ENCODE data around the gene GRID1.
"Not testable (repeated sequence)": the region's sequence is repeated elsewhere in the genome, so short reads cannot be mapped to it uniquely, and the experiment has no call there.

Gene GRID1

DNA sequence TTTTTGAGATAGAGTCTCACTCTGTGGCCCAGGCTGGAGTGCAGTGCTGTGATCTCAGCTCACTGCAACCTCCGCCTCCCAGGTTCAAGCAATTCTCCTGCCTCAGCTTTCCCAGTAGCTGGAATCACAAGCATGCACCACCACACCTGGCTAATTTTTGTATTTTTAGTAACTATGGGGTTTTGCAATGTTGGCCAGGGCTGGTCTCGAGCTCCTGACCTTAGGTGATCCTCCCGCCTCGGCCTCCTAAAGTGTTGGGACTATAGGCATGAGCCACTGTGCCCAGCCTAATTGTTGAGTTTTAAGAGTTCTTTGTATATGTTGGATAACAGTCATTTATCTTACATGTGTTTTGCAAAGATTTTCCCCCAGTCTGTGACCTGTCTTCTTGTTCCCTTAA, 667.5 kb downstream of the GRID1 start:
- peaks cover 13% of the 10 kb centered on the region for H3K27me3 Mint-ChIP-seq
- not testable (repeated sequence) for ATAC-seq, H3K36me3 Mint-ChIP-seq, H3K4me3 Mint-ChIP-seq, H3K9me3 Mint-ChIP-seq, H3K4me1 Mint-ChIP-seq, H3K27ac Mint-ChIP-seq

DNA sequence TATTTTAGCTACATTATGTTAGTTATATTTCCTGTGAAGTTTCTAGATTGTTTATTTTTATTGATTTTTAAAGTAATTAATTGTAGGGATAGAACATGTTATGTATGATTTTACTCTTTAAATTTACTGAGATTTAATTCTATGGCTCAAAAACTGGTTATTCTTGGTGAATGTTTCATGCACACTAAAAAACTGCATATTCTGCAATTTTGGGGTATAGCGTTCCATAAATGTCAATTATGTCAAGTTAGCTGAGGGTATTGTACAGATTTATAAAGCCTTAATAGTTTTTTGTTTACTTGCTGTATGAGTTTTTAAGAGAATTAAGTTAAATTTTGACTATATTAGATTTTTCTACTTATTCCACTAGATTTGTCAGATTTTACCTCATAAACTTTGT, 669.7 kb downstream of the GRID1 start:
- Mint-ChIP-seq H3K27ac (no peak overlapping the region), H3K4me3 (no peak overlapping the region), H3K27me3 (no peaks in the 10 kb centered on the region), H3K4me1 (no peaks in the 10 kb centered on the region), H3K9me3 (peaks cover 6% of the 10 kb centered on the region), H3K36me3 (no peaks in the 10 kb centered on the region)
- no peak for ATAC-seq

DNA sequence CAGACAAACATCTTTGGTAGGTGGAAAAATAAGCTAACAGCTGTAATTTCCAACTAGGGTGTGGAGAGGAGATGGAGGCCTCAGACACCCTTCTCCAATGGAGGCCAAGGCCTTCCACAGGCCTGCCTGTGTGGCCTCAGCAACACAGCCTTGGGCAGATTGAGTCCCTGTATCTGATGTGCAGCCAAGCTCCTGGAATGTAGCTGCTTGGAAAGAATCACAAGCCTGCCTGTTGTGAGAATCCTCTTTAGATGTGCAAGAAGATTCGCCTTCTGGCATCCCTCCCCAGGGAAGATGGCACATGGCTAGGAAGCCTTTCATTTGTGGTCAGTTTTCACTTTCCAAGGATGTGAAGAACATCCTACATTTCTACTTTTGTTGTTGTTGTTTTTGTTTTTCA, 684.0 kb downstream of the GRID1 start:
- no peak overlapping the region for H3K4me3 Mint-ChIP-seq
- peaks cover 24% of the 10 kb centered on the region for H3K27me3 Mint-ChIP-seq
- no peaks in the 10 kb centered on the region for H3K36me3 Mint-ChIP-seq
- ATAC-seq: no peak
- H3K9me3 Mint-ChIP-seq: no peaks in the 10 kb centered on the region
- H3K4me1 Mint-ChIP-seq: no peaks in the 10 kb centered on the region
- no peak overlapping the region for H3K27ac Mint-ChIP-seq

DNA sequence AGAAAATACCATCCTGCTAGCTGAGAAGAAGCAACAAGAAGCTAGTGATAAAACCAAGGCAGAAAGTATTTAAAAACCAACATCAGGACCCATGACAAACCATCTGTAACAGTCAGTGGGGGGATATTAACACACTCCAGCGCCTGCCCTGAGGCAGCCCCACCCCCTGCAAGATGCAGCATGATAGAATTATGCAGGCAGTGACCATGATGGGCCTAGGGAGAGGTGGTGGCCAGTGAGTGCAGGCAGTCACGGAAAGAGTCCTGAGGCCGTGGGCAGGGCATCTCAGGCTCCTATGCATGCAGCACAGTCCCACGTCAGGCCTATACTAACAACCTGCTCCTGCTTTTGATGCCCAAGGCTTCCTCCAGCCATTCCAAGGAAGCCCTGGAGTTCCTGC, 686.9 kb downstream of the GRID1 start:
- peaks cover 26% of the 10 kb centered on the region for H3K27me3 Mint-ChIP-seq
- no peaks in the 10 kb centered on the region for H3K4me1 Mint-ChIP-seq
- H3K36me3 Mint-ChIP-seq: no peaks in the 10 kb centered on the region
- no peak overlapping the region for H3K4me3 Mint-ChIP-seq
- H3K9me3 Mint-ChIP-seq: no peaks in the 10 kb centered on the region
- ATAC-seq: no peak
- H3K27ac Mint-ChIP-seq: no peak overlapping the region

DNA sequence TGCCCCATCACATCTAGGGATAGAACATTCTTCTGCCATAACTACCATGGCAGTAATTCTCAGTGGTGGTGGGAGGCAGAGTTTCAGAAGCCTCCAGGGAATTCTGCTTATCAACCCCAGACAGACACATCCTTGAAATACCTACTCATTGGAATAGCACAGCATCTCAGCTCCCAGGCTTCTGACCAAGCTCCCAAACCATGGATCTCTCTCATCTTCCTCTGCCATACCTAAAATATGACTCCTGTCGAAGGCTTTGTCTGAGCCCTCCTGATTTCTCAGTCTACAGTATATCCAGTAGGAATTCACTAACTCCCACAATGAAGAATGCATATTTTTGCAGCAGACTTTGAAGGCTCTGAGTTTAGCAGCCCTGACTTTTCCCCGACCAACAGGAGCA, 687.5 kb downstream of the GRID1 start:
- Mint-ChIP-seq H3K27me3 (peaks cover 26% of the 10 kb centered on the region), H3K4me3 (no peak overlapping the region)
- no peak for ATAC-seq

DNA sequence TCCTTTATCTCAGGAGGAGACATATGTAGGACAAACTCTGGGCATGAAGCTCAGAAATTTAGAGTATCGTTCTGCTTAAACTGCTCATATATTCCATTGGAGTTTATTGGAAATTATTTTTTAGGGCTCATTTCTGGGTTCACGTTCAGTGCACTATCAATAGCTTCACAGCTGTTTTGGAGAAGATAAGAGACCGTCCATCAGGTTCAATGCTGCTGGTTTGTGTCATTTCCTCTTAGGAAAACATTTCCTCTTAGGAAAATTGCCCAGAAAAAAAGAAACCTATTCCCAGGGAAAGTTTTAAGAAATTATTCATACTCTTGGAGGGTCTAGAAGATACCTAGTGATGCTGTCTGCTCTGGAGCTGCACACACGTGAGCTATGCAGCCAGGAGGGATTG, 691.7 kb downstream of the GRID1 start:
- H3K4me1 Mint-ChIP-seq: no peaks in the 10 kb centered on the region
- no peaks in the 10 kb centered on the region for H3K36me3 Mint-ChIP-seq
- ATAC-seq: no peak
- peaks cover 10% of the 10 kb centered on the region for H3K27me3 Mint-ChIP-seq
- peaks cover 6% of the 10 kb centered on the region for H3K9me3 Mint-ChIP-seq
- no peak overlapping the region for H3K27ac Mint-ChIP-seq
- no peak overlapping the region for H3K4me3 Mint-ChIP-seq

More for the DNA sequence above, 687.5 kb downstream of the GRID1 start:
- Mint-ChIP-seq H3K4me1 (no peaks in the 10 kb centered on the region), H3K36me3 (no peaks in the 10 kb centered on the region), H3K9me3 (no peaks in the 10 kb centered on the region), H3K27ac (no peak overlapping the region)

DNA sequence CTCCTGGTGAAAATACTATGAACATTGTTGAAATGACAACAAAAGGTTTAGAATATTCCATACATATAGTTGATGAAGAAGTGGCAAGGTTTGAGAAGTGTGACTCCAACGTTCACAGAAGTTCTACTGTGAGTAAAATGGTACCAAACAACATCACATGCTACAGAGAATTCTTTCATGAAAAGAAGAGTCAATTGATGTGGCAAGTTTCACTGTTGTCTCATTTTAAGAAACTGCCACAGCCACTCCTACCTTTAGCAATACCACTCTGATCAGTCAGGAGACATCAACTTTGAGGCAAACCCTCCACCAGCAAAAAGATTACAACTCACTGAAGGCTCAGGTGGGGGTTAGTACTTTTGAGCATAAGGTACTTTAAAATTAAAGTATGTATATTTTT, 693.3 kb downstream of the GRID1 start:
- no peak overlapping the region for H3K27ac Mint-ChIP-seq
- no peaks in the 10 kb centered on the region for H3K4me1 Mint-ChIP-seq
- ATAC-seq: no peak
- H3K4me3 Mint-ChIP-seq: no peak overlapping the region
- H3K36me3 Mint-ChIP-seq: no peaks in the 10 kb centered on the region
- H3K9me3 Mint-ChIP-seq: peaks cover 6% of the 10 kb centered on the region
- H3K27me3 Mint-ChIP-seq: peaks cover 10% of the 10 kb centered on the region

DNA sequence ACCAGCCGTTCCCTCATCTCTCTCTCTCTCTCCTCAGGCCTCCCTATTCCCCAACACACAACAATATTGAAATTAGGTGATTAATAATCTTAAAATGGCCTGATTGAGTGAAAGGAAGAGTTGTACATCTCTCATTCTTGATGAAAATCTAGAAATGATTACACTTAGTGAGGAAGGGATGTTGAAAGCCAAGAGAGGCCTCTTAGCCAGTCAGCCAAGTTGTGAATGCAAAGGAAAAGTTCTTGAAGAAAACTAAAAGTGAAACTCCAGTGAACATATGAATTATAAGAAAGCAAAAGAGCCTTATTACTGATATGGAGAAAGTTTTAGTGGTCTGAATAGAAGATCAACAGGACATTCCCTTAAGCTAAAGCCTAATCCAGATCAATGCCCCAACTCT, 695.1 kb downstream of the GRID1 start:
- Mint-ChIP-seq H3K4me3 (no peak overlapping the region), H3K4me1 (no peaks in the 10 kb centered on the region), H3K27ac (no peak overlapping the region), H3K27me3 (no peaks in the 10 kb centered on the region), H3K9me3 (peaks cover 6% of the 10 kb centered on the region), H3K36me3 (no peaks in the 10 kb centered on the region)
- ATAC-seq: no peak

DNA sequence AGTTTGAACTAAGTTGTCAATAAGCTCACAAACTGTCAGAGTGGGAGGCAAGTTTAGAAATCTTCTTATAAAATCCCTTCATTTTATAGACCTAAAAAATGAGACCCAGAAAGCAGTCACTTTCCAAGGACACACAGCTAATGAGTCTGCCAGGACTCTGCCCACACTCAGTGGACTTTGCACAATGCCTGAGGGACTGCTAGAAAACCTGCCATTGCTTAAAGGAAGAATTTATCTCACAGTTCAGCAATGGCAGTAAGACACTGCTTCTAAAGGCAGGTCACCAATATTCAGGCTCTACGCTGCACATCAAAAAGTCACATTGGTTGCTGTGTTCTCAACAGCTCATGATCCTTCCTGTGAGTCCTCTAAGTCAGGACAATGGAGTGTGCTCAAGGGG, 698.1 kb downstream of the GRID1 start:
- Mint-ChIP-seq H3K4me3 (no peak overlapping the region), H3K4me1 (no peaks in the 10 kb centered on the region), H3K27ac (no peak overlapping the region), H3K27me3 (no peaks in the 10 kb centered on the region), H3K36me3 (no peaks in the 10 kb centered on the region), H3K9me3 (peaks cover 6% of the 10 kb centered on the region)
- no peak for ATAC-seq

DNA sequence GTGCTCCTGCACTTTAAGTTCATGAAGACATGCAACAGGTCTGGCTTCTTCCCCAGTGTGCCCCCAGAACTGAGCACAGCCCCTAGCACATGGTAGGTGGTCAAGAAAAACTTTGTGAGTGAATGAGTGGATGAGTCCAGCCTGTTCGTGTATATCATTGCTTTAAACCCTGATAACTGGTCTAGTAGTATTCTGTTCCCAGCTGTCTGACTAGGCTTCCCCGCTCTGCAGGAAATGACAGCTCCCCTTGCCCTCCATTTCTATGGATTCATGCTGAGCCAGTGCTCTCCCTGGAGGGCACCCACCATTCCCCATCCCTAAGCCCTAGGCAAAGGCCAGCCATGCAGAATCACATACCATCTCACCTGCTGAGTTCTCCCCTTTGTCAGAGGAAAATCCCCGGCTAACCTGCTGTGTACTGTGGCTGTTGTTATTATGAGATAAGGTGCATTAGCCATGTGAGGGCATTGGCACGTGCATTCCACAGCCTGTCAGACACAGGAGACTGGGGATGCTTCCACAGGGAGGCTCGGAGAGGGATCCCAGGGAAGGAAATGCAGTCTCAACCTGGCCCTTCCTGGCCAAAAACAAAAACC, 698.9 kb downstream of the GRID1 start:
- H3K4me3 Mint-ChIP-seq: no peak overlapping the region
- H3K36me3 Mint-ChIP-seq: no peaks in the 10 kb centered on the region
- no peak for ATAC-seq
- H3K27me3 Mint-ChIP-seq: no peaks in the 10 kb centered on the region
- H3K4me1 Mint-ChIP-seq: no peaks in the 10 kb centered on the region
- H3K27ac Mint-ChIP-seq: no peak overlapping the region
- peaks cover 6% of the 10 kb centered on the region for H3K9me3 Mint-ChIP-seq

DNA sequence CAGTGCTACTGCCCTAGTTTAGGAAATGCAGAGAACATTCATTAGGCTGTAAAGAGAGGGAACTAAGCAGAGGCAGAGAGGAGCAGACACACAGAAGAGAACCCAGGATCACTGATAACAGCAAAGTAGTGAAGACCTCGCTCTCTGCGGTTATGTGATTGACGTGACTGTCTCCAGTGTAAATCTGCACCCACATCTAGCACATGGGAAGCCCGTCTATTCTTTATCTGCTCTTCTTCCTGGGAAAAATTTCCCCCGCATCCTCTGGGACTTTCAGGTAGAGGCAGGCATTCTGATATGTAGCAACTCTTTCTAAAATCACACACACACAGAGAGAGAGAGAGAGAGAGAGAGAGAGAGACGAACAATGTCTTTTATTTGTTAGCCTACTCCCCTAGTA, 699.6 kb downstream of the GRID1 start:
- Mint-ChIP-seq H3K27ac (no peak overlapping the region), H3K4me1 (no peaks in the 10 kb centered on the region)

DNA sequence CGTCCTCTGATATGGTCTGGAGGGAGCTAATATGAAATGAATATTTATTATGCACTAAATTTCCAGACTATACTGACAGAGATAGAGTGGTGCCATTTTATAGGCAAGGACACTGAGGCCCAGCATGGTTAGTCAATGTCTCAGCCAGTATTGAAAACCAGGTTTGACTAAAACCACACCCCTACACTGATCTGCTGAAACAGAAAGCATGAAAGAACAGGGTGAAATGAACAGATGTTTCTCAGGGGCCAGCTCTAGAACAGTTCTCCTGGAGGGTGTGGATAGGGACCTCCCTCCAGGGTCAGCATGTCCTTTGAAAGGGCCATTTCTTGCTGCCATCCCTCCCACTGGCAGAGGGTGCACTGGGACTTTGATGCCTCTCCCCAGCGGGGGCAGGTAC, 700.5 kb downstream of the GRID1 start:
- Mint-ChIP-seq H3K27ac (no peak overlapping the region), H3K27me3 (no peaks in the 10 kb centered on the region), H3K36me3 (no peaks in the 10 kb centered on the region), H3K9me3 (peaks cover 6% of the 10 kb centered on the region), H3K4me3 (no peak overlapping the region), H3K4me1 (no peaks in the 10 kb centered on the region)
- no peak for ATAC-seq

More for the DNA sequence above, 699.6 kb downstream of the GRID1 start:
- no peak for ATAC-seq
- Mint-ChIP-seq H3K9me3 (peaks cover 6% of the 10 kb centered on the region), H3K36me3 (no peaks in the 10 kb centered on the region), H3K4me3 (no peak overlapping the region), H3K27me3 (no peaks in the 10 kb centered on the region)

DNA sequence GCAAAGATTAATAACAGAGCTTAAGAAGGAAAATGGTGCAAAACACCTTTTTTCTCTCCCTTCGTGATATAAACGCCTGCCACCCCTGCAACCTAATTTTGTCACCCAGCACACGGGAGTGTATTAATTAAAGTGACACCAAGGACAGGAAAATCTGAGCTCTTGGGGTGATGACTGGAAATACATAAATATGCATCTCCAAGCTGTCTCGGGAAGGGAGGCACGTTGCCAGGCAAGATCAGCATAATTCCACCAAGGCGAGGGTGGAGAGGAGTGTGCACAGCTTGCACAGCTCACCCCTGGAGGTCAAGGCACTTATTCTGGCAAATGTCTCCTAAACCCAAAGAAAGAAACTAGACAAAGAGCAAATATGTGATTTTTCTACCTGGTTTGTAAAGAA, 700.9 kb downstream of the GRID1 start:
- no peak overlapping the region for H3K27ac Mint-ChIP-seq
- no peaks in the 10 kb centered on the region for H3K36me3 Mint-ChIP-seq
- no peak for ATAC-seq
- peaks cover 2% of the 10 kb centered on the region for H3K9me3 Mint-ChIP-seq
- H3K4me1 Mint-ChIP-seq: no peaks in the 10 kb centered on the region
- no peak overlapping the region for H3K4me3 Mint-ChIP-seq
- no peaks in the 10 kb centered on the region for H3K27me3 Mint-ChIP-seq

DNA sequence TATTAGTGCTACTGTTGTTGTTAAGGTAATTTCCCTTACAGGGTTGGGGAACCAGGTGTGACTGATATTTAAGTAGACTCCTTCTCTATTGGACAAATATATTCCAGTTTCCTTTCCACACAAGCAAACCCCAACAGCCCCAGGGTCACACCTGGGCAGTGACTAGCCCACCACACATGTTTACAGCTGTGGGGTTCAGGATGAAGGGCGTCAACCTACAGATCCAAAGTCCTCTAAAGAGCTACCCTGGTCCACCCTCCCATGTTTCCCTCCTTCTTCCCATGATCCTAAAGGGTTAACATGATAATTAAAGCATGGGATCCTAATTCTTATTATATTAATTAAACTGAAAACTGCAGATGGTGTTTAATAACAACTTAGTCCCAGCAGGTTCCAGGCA, 701.5 kb downstream of the GRID1 start:
- no peaks in the 10 kb centered on the region for H3K27me3 Mint-ChIP-seq
- no peaks in the 10 kb centered on the region for H3K4me1 Mint-ChIP-seq
- H3K36me3 Mint-ChIP-seq: no peaks in the 10 kb centered on the region
- H3K4me3 Mint-ChIP-seq: no peak overlapping the region
- H3K27ac Mint-ChIP-seq: no peak overlapping the region
- H3K9me3 Mint-ChIP-seq: no peaks in the 10 kb centered on the region
- no peak for ATAC-seq

DNA sequence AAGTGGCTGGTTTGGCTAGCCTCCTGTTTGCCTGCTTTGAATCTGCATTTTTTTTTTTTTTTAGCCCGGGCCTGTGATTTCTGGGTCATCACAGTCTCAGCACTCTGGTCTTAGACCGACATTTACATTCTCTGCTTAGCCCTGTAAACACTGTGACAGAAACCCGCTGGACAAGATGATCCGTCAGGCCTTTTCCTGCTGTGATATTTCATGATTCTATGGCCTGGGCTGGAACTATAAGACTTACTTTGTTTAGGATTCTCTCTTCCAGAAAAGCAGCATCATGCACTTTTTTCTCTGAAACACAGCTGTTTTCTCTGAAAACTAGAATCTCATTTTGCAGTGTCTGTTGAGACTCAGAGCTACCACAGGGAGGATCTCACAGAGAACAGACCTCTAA, 705.5 kb downstream of the GRID1 start:
- no peak for ATAC-seq
- H3K4me3 Mint-ChIP-seq: no peak overlapping the region
- H3K36me3 Mint-ChIP-seq: no peaks in the 10 kb centered on the region
- no peak overlapping the region for H3K27ac Mint-ChIP-seq
- H3K27me3 Mint-ChIP-seq: no peaks in the 10 kb centered on the region
- H3K4me1 Mint-ChIP-seq: no peaks in the 10 kb centered on the region
- no peaks in the 10 kb centered on the region for H3K9me3 Mint-ChIP-seq

DNA sequence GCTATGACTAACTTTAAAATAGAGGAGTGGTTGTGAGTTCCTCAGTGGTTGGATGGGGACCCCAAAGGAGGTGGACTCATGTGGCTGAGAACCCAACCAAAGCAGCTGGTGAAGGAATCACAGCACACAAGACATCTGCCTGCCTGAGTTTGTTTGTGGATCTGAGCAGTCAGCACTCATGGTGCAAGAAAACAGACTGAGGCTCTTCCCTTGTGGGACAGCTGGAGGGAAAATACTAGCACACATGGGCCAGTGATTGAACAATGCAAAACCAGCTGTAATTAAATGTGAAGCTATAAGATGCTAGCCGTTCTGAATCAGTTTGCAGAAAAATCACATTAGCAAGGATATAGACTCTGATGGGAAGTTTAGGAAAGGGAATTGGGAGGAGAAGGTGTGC, 707.3 kb downstream of the GRID1 start:
- no peak for ATAC-seq
- Mint-ChIP-seq H3K4me3 (no peak overlapping the region), H3K4me1 (no peaks in the 10 kb centered on the region), H3K36me3 (no peaks in the 10 kb centered on the region), H3K27ac (no peak overlapping the region), H3K27me3 (no peaks in the 10 kb centered on the region), H3K9me3 (no peaks in the 10 kb centered on the region)

DNA sequence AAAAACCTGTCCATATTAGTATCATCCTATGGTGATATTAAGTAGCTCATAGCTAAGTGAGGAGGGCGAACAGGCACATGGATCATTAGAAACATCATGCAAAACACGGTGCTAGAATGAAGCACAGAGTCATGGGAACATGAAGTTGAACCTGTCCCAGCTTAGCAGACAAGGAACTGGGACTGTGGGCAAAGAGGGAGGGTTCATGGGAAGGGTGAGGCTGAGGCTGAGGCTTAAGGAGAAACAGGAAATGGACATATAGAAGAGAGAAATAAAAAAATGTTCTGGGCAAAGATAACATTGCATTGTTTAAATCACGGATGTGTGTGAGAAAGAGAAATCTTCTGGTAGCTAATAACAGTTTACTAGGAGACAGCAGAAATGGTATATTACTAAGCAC, 708.1 kb downstream of the GRID1 start:
- no peaks in the 10 kb centered on the region for H3K36me3 Mint-ChIP-seq
- no peaks in the 10 kb centered on the region for H3K9me3 Mint-ChIP-seq
- no peaks in the 10 kb centered on the region for H3K27me3 Mint-ChIP-seq
- no peaks in the 10 kb centered on the region for H3K4me1 Mint-ChIP-seq
- no peak for ATAC-seq
- no peak overlapping the region for H3K27ac Mint-ChIP-seq
- no peak overlapping the region for H3K4me3 Mint-ChIP-seq
